Retinal pigment epithelial cell (primary cell): ENCODE measurements around the gene NCLN.

Source experiments
- DNase-seq: peaks from one replicate; pipeline ENCODE4 v3.0.0-alpha.2; 2010; ENCODE audit warnings: low read depth
- H3K4me3 ChIP-seq: 2 replicates; pipeline ENCODE4 v1.5.1; 2011; ENCODE audit warnings: mild to moderate bottlenecking, low read length, control low read depth, moderate library complexity
- TF ChIP-seq, protein P1 (sequence below): conservative IDR thresholded peaks from 2 replicates; pipeline ENCODE4 v1.5.1; 2011; ENCODE audit warnings: low read depth, low read length, control low read depth, inconsistent platforms

Gene NCLN

GRCh38 chr19:3178973-3179738 is 6.6 kb upstream of the NCLN start:
- H3K4me3 ChIP-seq = no peak overlapping the region
- TF ChIP-seq, protein P1, sequence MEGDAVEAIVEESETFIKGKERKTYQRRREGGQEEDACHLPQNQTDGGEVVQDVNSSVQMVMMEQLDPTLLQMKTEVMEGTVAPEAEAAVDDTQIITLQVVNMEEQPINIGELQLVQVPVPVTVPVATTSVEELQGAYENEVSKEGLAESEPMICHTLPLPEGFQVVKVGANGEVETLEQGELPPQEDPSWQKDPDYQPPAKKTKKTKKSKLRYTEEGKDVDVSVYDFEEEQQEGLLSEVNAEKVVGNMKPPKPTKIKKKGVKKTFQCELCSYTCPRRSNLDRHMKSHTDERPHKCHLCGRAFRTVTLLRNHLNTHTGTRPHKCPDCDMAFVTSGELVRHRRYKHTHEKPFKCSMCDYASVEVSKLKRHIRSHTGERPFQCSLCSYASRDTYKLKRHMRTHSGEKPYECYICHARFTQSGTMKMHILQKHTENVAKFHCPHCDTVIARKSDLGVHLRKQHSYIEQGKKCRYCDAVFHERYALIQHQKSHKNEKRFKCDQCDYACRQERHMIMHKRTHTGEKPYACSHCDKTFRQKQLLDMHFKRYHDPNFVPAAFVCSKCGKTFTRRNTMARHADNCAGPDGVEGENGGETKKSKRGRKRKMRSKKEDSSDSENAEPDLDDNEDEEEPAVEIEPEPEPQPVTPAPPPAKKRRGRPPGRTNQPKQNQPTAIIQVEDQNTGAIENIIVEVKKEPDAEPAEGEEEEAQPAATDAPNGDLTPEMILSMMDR = no peak
- DNase-seq = no peak

DNA sequence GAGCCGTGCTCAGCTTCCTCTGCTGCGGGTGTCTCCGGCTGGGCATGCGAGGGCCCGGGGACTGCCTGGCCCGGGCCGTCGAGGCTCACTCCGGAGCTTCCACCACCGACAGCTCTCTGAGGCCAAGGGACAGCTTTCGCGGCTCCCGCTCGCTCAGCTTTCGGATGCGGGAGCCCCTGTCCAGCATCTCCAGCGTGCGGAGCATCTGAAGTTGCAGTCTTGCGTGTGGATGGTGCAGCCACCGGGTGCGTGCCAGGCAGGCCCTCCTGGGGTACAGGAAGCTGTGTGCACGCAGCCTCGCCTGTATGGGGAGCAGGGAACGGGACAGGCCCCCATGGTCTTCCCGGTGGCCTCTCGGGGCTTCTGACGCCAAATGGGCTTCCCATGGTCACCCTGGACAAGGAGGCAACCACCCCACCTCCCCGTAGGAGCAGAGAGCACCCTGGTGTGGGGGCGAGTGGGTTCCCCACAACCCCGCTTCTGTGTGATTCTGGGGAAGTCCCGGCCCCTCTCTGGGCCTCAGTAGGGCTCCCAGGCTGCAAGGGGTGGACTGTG is 5.9 kb upstream of the NCLN start:
- DNase-seq = no peak
- no peak overlapping the region for H3K4me3 ChIP-seq

GRCh38 chr19:3183721-3184641 is 1.7 kb upstream of the NCLN start:
- DNase-seq = no peak
- TF ChIP-seq, protein P1 = no peak
- no peak overlapping the region for H3K4me3 ChIP-seq

More for the DNA sequence above, 5.9 kb upstream of the NCLN start:
- TF ChIP-seq, protein P1 = no peak

- peak overlapping the region; percentile 68 for H3K4me3 ChIP-seq
- TF ChIP-seq, protein P1 = no peak
- DNase-seq = no peak
Measured at GRCh38 chr19:3184847-3185460, 776 bp upstream of the NCLN start.

GRCh38 chr19:3186160-3186688 is 494 bp downstream of the NCLN start:
- DNase-seq = no peak
- peak overlapping the region; percentile 82 for H3K4me3 ChIP-seq
- TF ChIP-seq, protein P1 = no peak

GRCh38 chr19:3186891-3187661 is 1.3 kb downstream of the NCLN start:
- no peak for DNase-seq
- TF ChIP-seq, protein P1 = no peak
- H3K4me3 ChIP-seq = peak overlapping the region; percentile 82
